GM18505 (cell line): Measurements from ENCODE around the gene LKAAEAR1.

Experiments used
- ATAC-seq: cut with Tn5 transposase; IDR thresholded peaks from one replicate; pipeline ENCODE4 v1.9.1; 2021; ENCODE audit not compliant: unreplicated experiment
- POLR2A ChIP-seq: IDR thresholded peaks from 4 replicates; pipeline ENCODE4 v1.6.1; 2011; ENCODE audit warnings: borderline replicate concordance; ENCODE audit not compliant: insufficient read depth, insufficient read length; ENCODE audit errors: extremely low read depth

Gene LKAAEAR1

GRCh38 chr20:64082820-64083377 is 1.3 kb downstream of the LKAAEAR1 start:
- no peak for TF ChIP-seq POLR2A
- no peak for ATAC-seq

GRCh38 chr20:64082126-64082731 is 2.0 kb downstream of the LKAAEAR1 start:
- no peak for ATAC-seq
- no peak for TF ChIP-seq POLR2A

- ATAC-seq = no peak
- no peak for TF ChIP-seq POLR2A
These were observed 2.6 kb downstream of the LKAAEAR1 start for GRCh38 chr20:64081624-64081964.

GRCh38 chr20:64080813-64081623 is 3.2 kb downstream of the LKAAEAR1 start:
- ATAC-seq = no peak

GRCh38 chr20:64080013-64080812 is 4.0 kb downstream of the LKAAEAR1 start, which contains the start of gene OPRL1:
Gene OPRL1, plus strand, starts transcription at chr20:64080082. Its CDS starts 12,639 bp downstream, at chr20:64092721.
- no peak for TF ChIP-seq POLR2A
- no peak for ATAC-seq

More at GRCh38 chr20:64080813-64081623, 3.2 kb downstream of the LKAAEAR1 start:
- TF ChIP-seq POLR2A = no peak

DNA sequence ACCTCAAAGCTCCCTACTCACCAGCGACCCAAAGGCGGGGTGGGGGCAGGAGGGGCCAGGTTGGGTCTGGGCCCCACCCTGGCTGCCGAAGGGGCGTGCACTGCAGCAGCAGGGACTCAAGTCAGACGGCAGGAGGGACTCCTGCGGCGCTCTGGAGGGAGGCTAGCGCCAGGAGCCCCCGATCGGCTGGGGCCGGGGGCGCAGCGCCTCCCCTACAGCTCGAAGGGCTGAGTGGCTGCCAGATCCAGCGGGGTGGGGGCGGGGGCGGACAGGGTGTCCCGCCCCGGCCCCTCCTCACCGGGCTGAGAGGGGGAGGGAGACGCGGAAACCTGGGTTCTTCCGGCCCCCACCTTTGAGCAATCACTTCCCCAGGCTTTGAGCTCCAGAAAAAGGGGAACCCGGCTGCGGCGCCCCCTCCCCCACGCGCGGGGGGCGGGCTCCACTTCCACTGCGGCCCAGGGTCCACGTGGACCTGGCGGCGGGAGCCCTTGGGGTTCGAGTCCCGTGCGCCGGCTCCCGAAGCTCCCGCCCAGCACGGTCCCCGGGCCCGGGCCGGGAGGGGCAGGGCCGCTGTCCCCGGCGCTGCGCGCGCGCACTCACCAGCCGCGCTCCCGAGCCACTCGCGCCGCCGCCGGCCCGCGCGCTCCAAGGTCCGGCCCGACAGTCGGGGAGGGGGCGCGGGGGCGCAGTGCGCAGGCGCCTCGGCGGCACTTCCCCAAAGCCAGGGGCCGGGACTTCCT is 4.8 kb downstream of the LKAAEAR1 start, which contains the start of gene RGS19:
Gene RGS19 (minus strand): TSS at position 246 of the 740 bp plus-strand sequence. CDS start 2,632 bp downstream, outside the sequence.
- ATAC-seq = no peak
- TF ChIP-seq POLR2A = peak; percentile 51

DNA sequence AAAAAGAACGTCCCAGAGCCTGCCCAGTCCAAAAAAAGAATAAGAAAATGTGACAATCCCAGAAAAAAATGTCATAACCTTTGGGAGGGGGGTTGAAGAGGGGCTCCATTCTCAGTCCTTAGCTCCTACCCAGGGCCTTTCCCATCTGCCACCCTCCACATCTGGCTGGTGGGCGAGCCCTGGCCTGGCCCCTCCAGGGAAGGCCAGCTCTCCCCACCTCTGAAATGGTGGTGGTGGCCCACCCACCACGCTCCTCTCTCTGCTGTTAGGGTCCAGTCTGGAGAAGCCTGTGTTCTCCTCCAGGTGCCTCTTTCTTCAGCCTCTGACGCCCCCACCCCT is 5.3 kb downstream of the LKAAEAR1 start:
- TF ChIP-seq POLR2A = no peak
- no peak for ATAC-seq

GRCh38 chr20:64077876-64078551 is 6.2 kb downstream of the LKAAEAR1 start:
- no peak for TF ChIP-seq POLR2A
- no peak for ATAC-seq

DNA sequence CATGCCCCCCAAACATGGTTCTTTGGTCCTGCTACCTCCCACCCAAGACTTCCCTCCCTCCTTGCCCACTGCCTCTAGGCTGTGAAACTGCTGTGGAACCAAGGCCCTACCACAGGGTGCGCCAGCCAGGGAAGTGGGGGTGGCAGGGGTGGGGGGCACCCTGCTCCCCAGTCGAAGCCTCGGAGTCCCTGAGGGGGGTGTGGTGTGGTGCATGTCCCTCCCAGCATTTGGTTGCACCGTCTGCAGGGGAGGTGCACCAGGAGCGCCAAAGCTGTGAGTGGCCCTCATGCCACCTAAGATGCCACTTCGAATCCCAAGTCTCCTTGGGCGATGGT is 6.7 kb downstream of the LKAAEAR1 start:
- no peak for ATAC-seq
- TF ChIP-seq POLR2A = no peak

DNA sequence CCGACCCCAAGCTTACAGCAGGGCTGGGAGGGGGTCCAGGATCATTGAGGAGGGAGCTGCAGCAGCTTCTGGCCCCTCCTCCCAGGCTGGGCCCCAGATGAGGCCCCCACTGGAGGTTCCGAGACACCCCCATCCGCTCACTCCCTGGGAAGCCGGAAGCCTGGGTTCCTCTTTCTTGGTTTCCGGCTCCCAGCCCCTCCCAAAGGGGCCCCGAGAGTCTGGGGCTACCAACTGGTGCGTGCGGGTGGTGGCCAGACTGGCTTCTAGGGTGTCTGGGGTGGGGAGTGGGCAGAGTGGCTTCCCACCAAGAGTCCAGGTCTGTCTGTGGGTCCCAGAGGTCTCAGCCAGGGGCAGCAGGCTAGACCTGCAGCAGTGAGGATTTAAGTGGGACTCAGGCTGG is 7.1 kb downstream of the LKAAEAR1 start:
- TF ChIP-seq POLR2A = no peak
- ATAC-seq = no peak

DNA sequence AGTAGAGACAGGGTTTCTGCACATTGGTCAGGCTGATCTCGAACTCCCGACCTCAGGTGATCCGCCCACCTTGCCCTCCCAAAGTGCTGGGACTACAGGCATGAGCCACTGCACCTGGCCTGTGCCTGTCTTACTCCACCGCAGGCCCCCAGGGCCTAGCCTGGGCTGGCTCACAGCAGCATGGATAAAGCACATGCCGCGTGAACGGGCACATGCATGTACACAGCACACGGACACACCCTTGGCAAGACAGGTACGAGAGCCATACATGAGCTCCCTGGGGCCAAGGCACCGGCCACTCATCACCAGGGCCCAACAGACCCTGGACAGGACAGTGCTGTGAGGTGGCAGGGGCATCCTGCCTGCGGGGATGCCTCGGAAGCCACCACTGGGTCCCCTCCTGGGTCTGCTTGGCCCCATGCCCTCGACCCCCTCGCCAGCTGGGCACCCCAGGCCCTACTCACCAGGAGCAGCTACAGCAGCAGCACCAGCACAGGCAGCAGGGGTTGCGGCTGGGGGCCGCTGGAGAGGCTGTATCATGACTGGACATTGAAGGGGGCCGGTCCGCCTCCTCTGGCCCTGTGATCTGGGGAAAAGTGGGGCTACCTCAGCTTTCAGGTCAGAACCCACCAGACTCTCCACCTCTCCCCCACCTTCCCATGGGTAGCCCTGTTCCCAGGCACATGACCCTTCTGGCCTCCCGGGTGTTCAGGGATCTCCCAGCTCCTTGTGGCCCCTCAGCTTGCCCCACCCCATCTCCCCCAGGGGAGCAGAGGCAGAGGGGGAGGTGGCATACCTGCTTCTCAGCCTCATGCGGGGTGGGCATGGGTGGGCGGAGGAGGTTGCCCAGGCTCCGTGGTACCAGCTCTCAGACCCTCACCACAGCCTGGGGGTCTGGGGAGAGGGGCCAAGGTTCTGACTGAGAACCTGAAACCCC is 7.9 kb downstream of the LKAAEAR1 start:
- no peak for TF ChIP-seq POLR2A
- ATAC-seq = no peak
